ENCODE data around the gene PTGES2. TPM values are rescaled to one million over a fixed set of nuclear protein-coding genes. Genes with fewer than 3 reads are reported as not detected.

Gene PTGES2
- total and polyA plus RNA-seq, 2 of the 13 experiments (the other 11 are each of a cell fraction or from before 2014, with no cell fraction given), result 63.7 to 79.8 TPM

- TF ChIP-seq, protein P1, sequence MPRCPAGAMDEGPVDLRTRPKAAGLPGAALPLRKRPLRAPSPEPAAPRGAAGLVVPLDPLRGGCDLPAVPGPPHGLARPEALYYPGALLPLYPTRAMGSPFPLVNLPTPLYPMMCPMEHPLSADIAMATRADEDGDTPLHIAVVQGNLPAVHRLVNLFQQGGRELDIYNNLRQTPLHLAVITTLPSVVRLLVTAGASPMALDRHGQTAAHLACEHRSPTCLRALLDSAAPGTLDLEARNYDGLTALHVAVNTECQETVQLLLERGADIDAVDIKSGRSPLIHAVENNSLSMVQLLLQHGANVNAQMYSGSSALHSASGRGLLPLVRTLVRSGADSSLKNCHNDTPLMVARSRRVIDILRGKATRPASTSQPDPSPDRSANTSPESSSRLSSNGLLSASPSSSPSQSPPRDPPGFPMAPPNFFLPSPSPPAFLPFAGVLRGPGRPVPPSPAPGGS (CRISPR knock-in tag; IDR thresholded peaks at IDR 0.05), result peak; percentile 33; the same call in 1 of the 2 replicates
- peak; percentile 57; the same call in 1 of the 2 replicates for TF ChIP-seq GATAD1 (CRISPR knock-in tag; IDR thresholded peaks at IDR 0.05)
- TF ChIP-seq ZNF331 (CRISPR knock-in tag; IDR thresholded peaks at IDR 0.05), result 0 out of 2 replicates have a peak, but pooled peaks have one; percentile 10
- no peak for TF ChIP-seq NFE2 (CRISPR knock-in tag; IDR thresholded peaks at IDR 0.05)
- no peak for TF ChIP-seq AHR (CRISPR knock-in tag; IDR thresholded peaks at IDR 0.05)
- peak; percentile 52; the same call in 1 of the 2 replicates for TF ChIP-seq MXD1 (CRISPR knock-in tag; IDR thresholded peaks at IDR 0.05)
- TF ChIP-seq RFXAP (CRISPR knock-in tag; IDR thresholded peaks at IDR 0.05; ENCODE audit: borderline replicate concordance), result peak; percentile 51; the same call in 1 of the 2 replicates
- peak; percentile 89; the same call in 1 of the 2 replicates for TF ChIP-seq ZNF335 (CRISPR knock-in tag; IDR thresholded peaks at IDR 0.05)
- TF ChIP-seq MAX (IDR thresholded peaks at IDR 0.05), result peak; percentile 29
- TF ChIP-seq, protein P2, sequence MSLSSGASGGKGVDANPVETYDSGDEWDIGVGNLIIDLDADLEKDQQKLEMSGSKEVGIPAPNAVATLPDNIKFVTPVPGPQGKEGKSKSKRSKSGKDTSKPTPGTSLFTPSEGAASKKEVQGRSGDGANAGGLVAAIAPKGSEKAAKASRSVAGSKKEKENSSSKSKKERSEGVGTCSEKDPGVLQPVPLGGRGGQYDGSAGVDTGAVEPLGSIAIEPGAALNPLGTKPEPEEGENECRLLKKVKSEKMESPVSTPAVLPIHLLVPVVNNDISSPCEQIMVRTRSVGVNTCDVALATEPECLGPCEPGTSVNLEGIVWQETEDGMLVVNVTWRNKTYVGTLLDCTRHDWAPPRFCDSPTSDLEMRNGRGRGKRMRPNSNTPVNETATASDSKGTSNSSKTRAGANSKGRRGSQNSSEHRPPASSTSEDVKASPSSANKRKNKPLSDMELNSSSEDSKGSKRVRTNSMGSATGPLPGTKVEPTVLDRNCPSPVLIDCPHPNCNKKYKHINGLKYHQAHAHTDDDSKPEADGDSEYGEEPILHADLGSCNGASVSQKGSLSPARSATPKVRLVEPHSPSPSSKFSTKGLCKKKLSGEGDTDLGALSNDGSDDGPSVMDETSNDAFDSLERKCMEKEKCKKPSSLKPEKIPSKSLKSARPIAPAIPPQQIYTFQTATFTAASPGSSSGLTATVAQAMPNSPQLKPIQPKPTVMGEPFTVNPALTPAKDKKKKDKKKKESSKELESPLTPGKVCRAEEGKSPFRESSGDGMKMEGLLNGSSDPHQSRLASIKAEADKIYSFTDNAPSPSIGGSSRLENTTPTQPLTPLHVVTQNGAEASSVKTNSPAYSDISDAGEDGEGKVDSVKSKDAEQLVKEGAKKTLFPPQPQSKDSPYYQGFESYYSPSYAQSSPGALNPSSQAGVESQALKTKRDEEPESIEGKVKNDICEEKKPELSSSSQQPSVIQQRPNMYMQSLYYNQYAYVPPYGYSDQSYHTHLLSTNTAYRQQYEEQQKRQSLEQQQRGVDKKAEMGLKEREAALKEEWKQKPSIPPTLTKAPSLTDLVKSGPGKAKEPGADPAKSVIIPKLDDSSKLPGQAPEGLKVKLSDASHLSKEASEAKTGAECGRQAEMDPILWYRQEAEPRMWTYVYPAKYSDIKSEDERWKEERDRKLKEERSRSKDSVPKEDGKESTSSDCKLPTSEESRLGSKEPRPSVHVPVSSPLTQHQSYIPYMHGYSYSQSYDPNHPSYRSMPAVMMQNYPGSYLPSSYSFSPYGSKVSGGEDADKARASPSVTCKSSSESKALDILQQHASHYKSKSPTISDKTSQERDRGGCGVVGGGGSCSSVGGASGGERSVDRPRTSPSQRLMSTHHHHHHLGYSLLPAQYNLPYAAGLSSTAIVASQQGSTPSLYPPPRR (CRISPR knock-in tag; IDR thresholded peaks at IDR 0.05; ENCODE audit: borderline replicate concordance), result no peak
- 0 out of 2 replicates have a peak, but pooled peaks have one; percentile 27 for TF ChIP-seq TOE1 (CRISPR knock-in tag; IDR thresholded peaks at IDR 0.05)
- TF ChIP-seq ZNF430 (CRISPR knock-in tag; IDR thresholded peaks at IDR 0.05), result peak; percentile 93
- TF ChIP-seq CBX5 (CRISPR knock-in tag; IDR thresholded peaks at IDR 0.05; ENCODE audit: borderline replicate concordance), result no peak
- TF ChIP-seq THYN1 (CRISPR knock-in tag; IDR thresholded peaks at IDR 0.05; ENCODE audit: borderline replicate concordance, low read depth), result no peak
- TF ChIP-seq ZNF160 (CRISPR knock-in tag; IDR thresholded peaks at IDR 0.05), result 0 out of 2 replicates have a peak, but pooled peaks have one; percentile 16
- peak; percentile 64; the same call in 1 of the 2 replicates for TF ChIP-seq BRF2 (CRISPR knock-in tag; IDR thresholded peaks at IDR 0.05)
- TF ChIP-seq, protein P3, sequence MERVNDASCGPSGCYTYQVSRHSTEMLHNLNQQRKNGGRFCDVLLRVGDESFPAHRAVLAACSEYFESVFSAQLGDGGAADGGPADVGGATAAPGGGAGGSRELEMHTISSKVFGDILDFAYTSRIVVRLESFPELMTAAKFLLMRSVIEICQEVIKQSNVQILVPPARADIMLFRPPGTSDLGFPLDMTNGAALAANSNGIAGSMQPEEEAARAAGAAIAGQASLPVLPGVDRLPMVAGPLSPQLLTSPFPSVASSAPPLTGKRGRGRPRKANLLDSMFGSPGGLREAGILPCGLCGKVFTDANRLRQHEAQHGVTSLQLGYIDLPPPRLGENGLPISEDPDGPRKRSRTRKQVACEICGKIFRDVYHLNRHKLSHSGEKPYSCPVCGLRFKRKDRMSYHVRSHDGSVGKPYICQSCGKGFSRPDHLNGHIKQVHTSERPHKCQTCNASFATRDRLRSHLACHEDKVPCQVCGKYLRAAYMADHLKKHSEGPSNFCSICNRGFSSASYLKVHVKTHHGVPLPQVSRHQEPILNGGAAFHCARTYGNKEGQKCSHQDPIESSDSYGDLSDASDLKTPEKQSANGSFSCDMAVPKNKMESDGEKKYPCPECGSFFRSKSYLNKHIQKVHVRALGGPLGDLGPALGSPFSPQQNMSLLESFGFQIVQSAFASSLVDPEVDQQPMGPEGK (CRISPR knock-in tag; IDR thresholded peaks at IDR 0.05), result peak; percentile 80
- TF ChIP-seq SOX6 (IDR thresholded peaks at IDR 0.05), result no peak
- peak; percentile 18; the same call in 1 of the 2 replicates for TF ChIP-seq SOX6 (CRISPR knock-in tag; IDR thresholded peaks at IDR 0.05)
These were observed 32.5 kb upstream of the PTGES2 start, which contains the start of gene BBLN (continued) for GRCh38 chr9:128159784-128160602.
